HL-60 (cell line): Measurements from ENCODE around the gene UBE2V1.

ENCODE experiments used
- DNase-seq, 2 experiments: peaks; one replicate each; pipeline ENCODE4 v3.0.0-alpha.2; 2010 to 2020; ENCODE audit warnings: low read depth in 1 of 2, low spot score in 1 of 2
- H3K27ac ChIP-seq: fragments of 250-450 bp; sonication (Bioruptor Pico); replicated peaks from 2 replicates; pipeline ENCODE4 v1.5.1; 2020; ENCODE audit warnings: mild to moderate bottlenecking, moderate library complexity
- H3K27me3 ChIP-seq: fragments of 250-450 bp; sonication (Bioruptor Pico); 2 replicates; pipeline ENCODE4 v1.5.1; 2021; ENCODE audit warnings: mild to moderate bottlenecking, moderate library complexity; ENCODE audit not compliant: insufficient read depth, poor library complexity, severe bottlenecking
- H3K4me3 ChIP-seq: replicated peaks from 2 replicates; pipeline ENCODE4 v1.5.1; 2011; ENCODE audit warnings: mild to moderate bottlenecking, control low read depth, low read length; ENCODE audit not compliant: insufficient read depth
- CTCF ChIP-seq: IDR thresholded peaks from one replicate; pipeline ENCODE4 v1.5.1; 2011; ENCODE audit warnings: low read length, control low read depth, inconsistent platforms; ENCODE audit not compliant: insufficient read depth
- GABPA ChIP-seq: IDR thresholded peaks from 2 replicates; pipeline ENCODE4 v1.6.1; 2012; ENCODE audit warnings: low read depth
- POLR2AphosphoS5 ChIP-seq: IDR thresholded peaks from 2 replicates; pipeline ENCODE4 v1.6.1; 2012; ENCODE audit warnings: low read depth
- SPI1 ChIP-seq: IDR thresholded peaks from 2 replicates; pipeline ENCODE4 v1.6.1; 2012; ENCODE audit warnings: low read depth, mild to moderate bottlenecking, borderline replicate concordance
- TF ChIP-seq, protein P1 (sequence below): IDR thresholded peaks from 2 replicates; pipeline ENCODE4 v1.6.1; 2012; ENCODE audit warnings: low read depth; ENCODE audit not compliant: insufficient replicate concordance

Gene UBE2V1

DNA sequence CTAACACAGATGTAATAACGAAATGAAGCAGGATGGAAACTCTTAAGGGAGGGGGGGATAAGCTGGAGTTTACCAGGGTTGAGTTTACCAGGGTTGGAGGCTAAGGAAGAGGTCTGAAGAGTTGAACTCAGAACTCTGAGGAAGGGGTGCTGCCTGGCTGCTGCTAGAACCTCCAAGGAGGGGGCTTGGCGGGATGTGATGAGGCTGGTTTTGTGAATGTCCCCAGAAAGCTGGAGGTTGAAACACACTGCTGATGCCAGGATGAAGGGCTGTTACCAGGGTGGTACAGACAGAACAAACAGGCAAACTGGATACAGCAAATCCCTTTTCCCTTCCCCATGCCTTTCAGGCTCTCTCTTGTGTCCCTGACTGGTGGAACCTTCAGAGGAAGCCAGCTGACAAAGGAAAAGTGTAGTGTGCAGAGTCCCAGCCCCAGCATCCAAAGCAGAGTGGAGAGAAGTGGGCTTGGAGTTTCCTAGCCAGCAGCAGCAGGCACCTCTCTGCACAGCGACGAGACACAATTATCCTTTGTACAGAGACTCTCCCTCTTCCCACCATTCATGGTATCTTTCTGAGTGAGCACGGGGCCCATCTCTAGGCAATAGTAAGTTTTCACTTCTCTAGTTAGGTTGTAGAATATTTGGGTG, 23.7 kb downstream of the UBE2V1 start:
- no peak for DNase-seq
- no peak for TF ChIP-seq POLR2AphosphoS5
- TF ChIP-seq SPI1 = no peak
- TF ChIP-seq, protein P1, sequence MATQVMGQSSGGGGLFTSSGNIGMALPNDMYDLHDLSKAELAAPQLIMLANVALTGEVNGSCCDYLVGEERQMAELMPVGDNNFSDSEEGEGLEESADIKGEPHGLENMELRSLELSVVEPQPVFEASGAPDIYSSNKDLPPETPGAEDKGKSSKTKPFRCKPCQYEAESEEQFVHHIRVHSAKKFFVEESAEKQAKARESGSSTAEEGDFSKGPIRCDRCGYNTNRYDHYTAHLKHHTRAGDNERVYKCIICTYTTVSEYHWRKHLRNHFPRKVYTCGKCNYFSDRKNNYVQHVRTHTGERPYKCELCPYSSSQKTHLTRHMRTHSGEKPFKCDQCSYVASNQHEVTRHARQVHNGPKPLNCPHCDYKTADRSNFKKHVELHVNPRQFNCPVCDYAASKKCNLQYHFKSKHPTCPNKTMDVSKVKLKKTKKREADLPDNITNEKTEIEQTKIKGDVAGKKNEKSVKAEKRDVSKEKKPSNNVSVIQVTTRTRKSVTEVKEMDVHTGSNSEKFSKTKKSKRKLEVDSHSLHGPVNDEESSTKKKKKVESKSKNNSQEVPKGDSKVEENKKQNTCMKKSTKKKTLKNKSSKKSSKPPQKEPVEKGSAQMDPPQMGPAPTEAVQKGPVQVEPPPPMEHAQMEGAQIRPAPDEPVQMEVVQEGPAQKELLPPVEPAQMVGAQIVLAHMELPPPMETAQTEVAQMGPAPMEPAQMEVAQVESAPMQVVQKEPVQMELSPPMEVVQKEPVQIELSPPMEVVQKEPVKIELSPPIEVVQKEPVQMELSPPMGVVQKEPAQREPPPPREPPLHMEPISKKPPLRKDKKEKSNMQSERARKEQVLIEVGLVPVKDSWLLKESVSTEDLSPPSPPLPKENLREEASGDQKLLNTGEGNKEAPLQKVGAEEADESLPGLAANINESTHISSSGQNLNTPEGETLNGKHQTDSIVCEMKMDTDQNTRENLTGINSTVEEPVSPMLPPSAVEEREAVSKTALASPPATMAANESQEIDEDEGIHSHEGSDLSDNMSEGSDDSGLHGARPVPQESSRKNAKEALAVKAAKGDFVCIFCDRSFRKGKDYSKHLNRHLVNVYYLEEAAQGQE = no peak
- no peak for TF ChIP-seq GABPA
- no peak for TF ChIP-seq CTCF
- Histone ChIP-seq H3K27me3 (no peaks in the 10 kb centered on the region), H3K27ac (no peak overlapping the region), H3K4me3 (no peak overlapping the region)

- no peak overlapping the region for H3K27ac ChIP-seq
Measured at GRCh38 chr20:50088022-50088421, 24.9 kb downstream of the UBE2V1 start.

More at GRCh38 chr20:50088022-50088421, 24.9 kb downstream of the UBE2V1 start:
- Histone ChIP-seq H3K27me3 (no peaks in the 10 kb centered on the region), H3K4me3 (no peak overlapping the region)
- DNase-seq = no peak
- TF ChIP-seq CTCF (no peak), SPI1 (no peak), POLR2AphosphoS5 (no peak), GABPA (no peak)
- TF ChIP-seq, protein P1 = no peak
